C4-2B (cell line): Measurements from ENCODE around the gene GCH1.

Experiments used
- CTCF ChIP-seq: fragments of 450-650 bp; conservative IDR thresholded peaks from 2 replicates; pipeline ENCODE4 v1.5.1; 2017; ENCODE audit warnings: mild to moderate bottlenecking
- ZFX ChIP-seq: fragments of 450-650 bp; IDR thresholded peaks from 2 replicates; pipeline ENCODE4 v1.6.1; 2017

DNA sequence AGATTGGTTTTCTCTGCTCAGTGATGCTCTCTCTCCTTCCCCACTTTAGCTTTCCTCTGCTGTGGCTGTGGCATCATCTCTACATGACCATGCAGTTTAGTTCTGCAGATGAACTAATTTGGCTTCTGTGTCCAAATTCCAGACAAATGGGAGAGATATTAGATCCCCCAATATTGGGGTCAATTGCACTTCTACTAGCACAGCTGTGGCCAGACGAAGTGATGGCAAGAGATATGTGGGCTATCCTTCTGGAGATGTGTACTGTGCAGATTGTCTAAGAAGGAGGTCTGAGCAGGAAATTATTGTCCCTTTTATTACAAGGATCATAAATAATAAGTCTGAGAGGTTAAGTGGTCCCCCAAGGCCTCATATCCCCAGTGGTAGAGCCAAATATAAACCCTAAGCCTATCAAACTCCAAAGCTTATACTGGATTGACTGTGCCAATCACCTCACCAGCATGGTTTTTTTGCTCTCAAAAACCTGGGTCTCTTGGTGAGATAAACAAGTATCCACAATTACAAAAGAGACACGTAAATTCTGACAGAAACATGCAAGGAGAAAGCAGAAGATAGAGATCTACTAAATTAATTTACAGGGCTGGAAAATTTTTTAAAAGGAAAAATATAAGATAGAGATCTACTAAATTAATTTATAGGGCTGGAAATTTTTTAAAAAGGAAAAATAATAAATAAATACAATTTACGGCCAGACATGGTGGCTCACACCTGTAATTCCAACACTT lies 29.1 kb upstream of the GCH1 start:
- TF ChIP-seq CTCF: no peak
- TF ChIP-seq ZFX: no peak
